Testis (tissue), 2 donors: ENCODE data around the gene AGXT.
A peak's percentile ranks its signal among the peaks of the same experiment; 100 is the strongest.

Experiments used
- CTCF ChIP-seq, 3 experiments: fragments of 450-650 bp in 2 of 3; fragments of 200-600 bp in 1 of 3; sonication (generic) in 1 of 3; IDR thresholded peaks; one replicate each; pipeline ENCODE4 v1.5.1; 2016 to 2019; ENCODE audit warnings: antibody characterized with exemption in 3 of 3, mild to moderate bottlenecking in 2 of 3, moderate library complexity in 1 of 3
- POLR2A ChIP-seq: fragments of 450-650 bp; IDR thresholded peaks from one replicate; pipeline ENCODE4 v1.6.1; 2017; ENCODE audit warnings: antibody characterized with exemption, mild to moderate bottlenecking, moderate library complexity

DNA sequence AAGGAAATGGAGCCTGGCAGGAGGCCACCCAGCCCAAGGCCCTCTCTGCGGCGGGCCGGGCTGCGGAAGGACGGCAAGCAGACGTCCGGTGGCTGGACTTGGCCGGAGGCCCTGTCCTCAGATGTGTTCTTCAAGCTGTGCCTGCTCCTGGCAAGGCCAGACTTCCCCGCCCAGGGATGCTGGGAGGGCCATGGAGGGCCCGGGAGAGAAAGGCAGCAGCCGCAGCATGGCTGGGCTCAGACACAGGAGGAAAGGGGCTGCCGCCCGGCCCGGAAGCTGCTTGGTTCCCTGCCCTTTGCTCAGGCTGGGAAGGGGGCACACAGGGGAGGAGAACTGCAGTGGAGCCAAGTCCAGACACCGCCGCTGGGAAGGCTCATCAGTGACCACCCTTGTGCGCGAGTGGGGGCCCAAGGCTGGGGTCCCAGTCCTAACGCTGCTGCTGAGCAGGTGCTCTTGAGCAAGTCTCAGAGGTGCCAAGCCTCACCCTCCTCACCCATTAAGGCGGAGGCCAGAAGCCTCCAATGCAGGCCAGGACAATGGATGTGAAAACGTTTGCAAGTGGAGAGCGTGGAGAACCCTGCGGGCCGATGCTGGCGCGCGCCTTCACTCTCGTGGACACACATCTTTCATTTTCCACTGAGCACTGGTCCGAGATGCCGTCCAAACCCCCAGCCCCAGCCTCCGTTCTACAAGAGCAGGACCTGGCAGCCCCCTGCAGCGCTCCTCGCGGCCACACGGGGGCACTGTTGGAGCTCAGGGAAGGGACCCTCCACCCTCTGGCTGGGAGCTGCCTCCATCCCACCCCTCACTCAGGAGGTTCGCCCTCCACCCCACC lies 45.4 kb downstream of the AGXT start:
- TF ChIP-seq CTCF (IDR thresholded peaks at IDR 0.05), result peak; percentile 33 to 95 (median 81)
- no peak for TF ChIP-seq POLR2A
